ENCODE results near the gene LRRC34.

- TF ChIP-seq CTCF (IDR thresholded peaks at IDR 0.05; ENCODE audit: poor library complexity), result no peak
- no peak for TF ChIP-seq EZH2phosphoT487 (IDR thresholded peaks at IDR 0.05; ENCODE audit: low read depth, severe bottlenecking, unreplicated experiment)
- no peak for TF ChIP-seq EZH2 (IDR thresholded peaks at IDR 0.05; ENCODE audit: borderline replicate concordance)
Observed at GRCh38 chr3:169750665-169751064, 62.0 kb downstream of the LRRC34 start.
